WTC11 (cell line): ENCODE results near the gene ZNF362. TPM values are rescaled to one million over a fixed set of nuclear protein-coding genes. Genes with fewer than 3 reads are reported as not detected.

ENCODE experiments used
- ATAC-seq: fragments of 200-7000 bp; cut with Tn5 transposase; 2 replicates; pipeline ENCODE4 v1.10.0; 2021; ENCODE audit warnings: mild to moderate bottlenecking, moderate library complexity
- CTCF ChIA-PET: fragments of 300-600 bp; sonication (Branson Sonifier 250); formaldehyde crosslinking; loops from one replicate; lab custom pipeline; 2021; ENCODE audit warnings: antibody characterized with exemption; lab: Charles Lee
- POLR2A ChIA-PET: fragments of 350-600 bp; sonication (Branson Sonifier 250); formaldehyde crosslinking; loops from one replicate; lab custom pipeline; 2021; ENCODE audit warnings: antibody characterized with exemption; lab: Charles Lee
- DNase-seq: peaks from one replicate; pipeline ENCODE4 v3.0.0; 2021; ENCODE audit warnings: low spot score
- H3K27ac Mint-ChIP-seq: 2 replicates; pipeline ENCODE4 v1.8.0; 2021; ENCODE audit warnings: mixed read lengths
- H3K27me3 Mint-ChIP-seq: 2 replicates; pipeline ENCODE4 v1.8.0; 2021; ENCODE audit warnings: low read depth, mild to moderate bottlenecking, moderate library complexity, mixed read lengths
- H3K36me3 Mint-ChIP-seq: 2 replicates; pipeline ENCODE4 v1.8.0; 2021; ENCODE audit warnings: mixed read lengths
- H3K4me1 Mint-ChIP-seq: 2 replicates; pipeline ENCODE4 v1.8.0; 2022; ENCODE audit warnings: mixed read lengths
- H3K4me3 Mint-ChIP-seq: 2 replicates; pipeline ENCODE4 v1.8.0; 2021; ENCODE audit warnings: mild to moderate bottlenecking, moderate library complexity, mixed read lengths
- H3K9me3 Mint-ChIP-seq: 2 replicates; pipeline ENCODE4 v1.8.0; 2021; ENCODE audit warnings: mixed read lengths
- CBFB ChIP-seq: sonication (generic); formaldehyde crosslinking; IDR thresholded peaks from 2 replicates; pipeline ENCODE4 v1.8.1; 2022; ENCODE audit warnings: mild to moderate bottlenecking, low read depth, missing genetic modification reagents
- ESRRA ChIP-seq: sonication (generic); formaldehyde crosslinking; IDR thresholded peaks from 2 replicates; pipeline ENCODE4 v1.8.1; 2022; ENCODE audit warnings: mild to moderate bottlenecking, missing genetic modification reagents, borderline replicate concordance
- FOXJ3 ChIP-seq: sonication (generic); formaldehyde crosslinking; IDR thresholded peaks from 2 replicates; pipeline ENCODE4 v1.9.0; 2021; ENCODE audit warnings: missing genetic modification reagents, mild to moderate bottlenecking, borderline replicate concordance
- FOXP1 ChIP-seq: sonication (generic); formaldehyde crosslinking; IDR thresholded peaks from 2 replicates; pipeline ENCODE4 v1.8.0; 2022; ENCODE audit warnings: missing genetic modification reagents, mild to moderate bottlenecking, moderate library complexity, borderline replicate concordance
- GRHL2 ChIP-seq: fragments of 250-450 bp; sonication (Bioruptor Pico); IDR thresholded peaks from 2 replicates; pipeline ENCODE4 v1.8.0; 2022; ENCODE audit warnings: mild to moderate bottlenecking, moderate library complexity; ENCODE audit not compliant: insufficient replicate concordance, severe bottlenecking
- NFE2L1 ChIP-seq: sonication (generic); formaldehyde crosslinking; IDR thresholded peaks from 2 replicates; pipeline ENCODE4 v1.8.1; 2023; ENCODE audit warnings: missing genetic modification reagents
- NR1H2 ChIP-seq: sonication (generic); formaldehyde crosslinking; IDR thresholded peaks from 2 replicates; pipeline ENCODE4 v1.9.0; 2021; ENCODE audit warnings: mild to moderate bottlenecking, moderate library complexity, missing genetic modification reagents
- RELA ChIP-seq: sonication (generic); formaldehyde crosslinking; IDR thresholded peaks from 2 replicates; pipeline ENCODE4 v1.8.1; 2022; ENCODE audit warnings: missing genetic modification reagents, mild to moderate bottlenecking, borderline replicate concordance
- TP53 ChIP-seq: sonication (generic); formaldehyde crosslinking; IDR thresholded peaks from 2 replicates; pipeline ENCODE4 v1.8.1; 2023; ENCODE audit warnings: mild to moderate bottlenecking, missing genetic modification reagents
- ZNF232 ChIP-seq: sonication (generic); formaldehyde crosslinking; IDR thresholded peaks from 2 replicates; pipeline ENCODE4 v1.8.0; 2022; ENCODE audit warnings: mild to moderate bottlenecking, missing genetic modification reagents
- ZNF263 ChIP-seq: sonication (generic); formaldehyde crosslinking; IDR thresholded peaks from 2 replicates; pipeline ENCODE4 v1.8.1; 2022; ENCODE audit warnings: low read depth, mild to moderate bottlenecking, moderate library complexity, missing genetic modification reagents
- ZNF416 ChIP-seq: fragments of 250-450 bp; sonication (Bioruptor Pico); IDR thresholded peaks from 2 replicates; pipeline ENCODE4 v1.9.0; 2021; ENCODE audit warnings: mild to moderate bottlenecking, inconsistent platforms
- total RNA-seq: library from RNA; stranded (reverse); gene quantifications from 3 replicates; pipeline ENCODE4 v1.2.3, GENCODE V29; 2021
- TF ChIP-seq, protein P1 (sequence below): sonication (generic); formaldehyde crosslinking; IDR thresholded peaks from 2 replicates; pipeline ENCODE4 v1.8.0; 2022; ENCODE audit warnings: mild to moderate bottlenecking, missing genetic modification reagents
- TF ChIP-seq, protein P2 (sequence below): sonication (generic); formaldehyde crosslinking; IDR thresholded peaks from 2 replicates; pipeline ENCODE4 v1.8.1; 2023; ENCODE audit warnings: mild to moderate bottlenecking, missing genetic modification reagents, moderate library complexity
- TF ChIP-seq, protein P3 (sequence below): sonication (generic); formaldehyde crosslinking; IDR thresholded peaks from 2 replicates; pipeline ENCODE4 v1.8.0; 2023; ENCODE audit warnings: missing genetic modification reagents
- TF ChIP-seq, protein P4 (sequence below): sonication (generic); formaldehyde crosslinking; IDR thresholded peaks from 2 replicates; pipeline ENCODE4 v1.8.0; 2023; ENCODE audit warnings: missing genetic modification reagents, mild to moderate bottlenecking, borderline replicate concordance
- TF ChIP-seq, protein P5 (sequence below): sonication (generic); formaldehyde crosslinking; IDR thresholded peaks from 2 replicates; pipeline ENCODE4 v1.8.0; 2022; ENCODE audit warnings: mild to moderate bottlenecking, missing genetic modification reagents
- TF ChIP-seq, protein P6 (sequence below): fragments of 250-450 bp; sonication (Bioruptor Pico); IDR thresholded peaks from 2 replicates; pipeline ENCODE4 v1.8.0; 2021; ENCODE audit warnings: mild to moderate bottlenecking
- TF ChIP-seq, protein P7 (sequence below): sonication (generic); formaldehyde crosslinking; conservative IDR thresholded peaks from 2 replicates; pipeline ENCODE4 v1.8.1; 2023; ENCODE audit warnings: mild to moderate bottlenecking, low read depth, missing genetic modification reagents, moderate library complexity

Gene ZNF362
- total RNA-seq, 1 experiment from 2014 or later, result 24.2 TPM

DNA sequence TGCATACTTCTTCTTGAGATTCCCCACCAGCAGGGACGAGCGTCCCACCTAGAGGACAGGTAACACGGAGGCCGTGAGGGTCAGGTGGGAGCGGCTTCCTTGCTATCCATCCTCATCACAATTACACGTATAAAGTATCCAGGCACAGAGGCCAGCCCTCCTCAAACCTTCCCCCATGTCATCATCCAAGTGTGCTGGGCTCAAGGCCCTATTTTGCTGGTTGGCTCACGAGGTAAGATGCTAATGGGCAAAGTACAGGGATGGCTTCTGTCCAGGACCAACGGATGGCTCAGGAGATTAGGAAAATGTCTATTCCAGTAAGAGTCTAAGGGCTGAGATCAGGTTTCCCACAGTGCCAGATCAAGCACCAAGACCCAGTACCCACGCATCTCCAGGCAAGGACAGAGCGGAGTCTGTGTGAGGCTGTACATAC is 76.1 kb downstream of the ZNF362 start:
- ATAC-seq, result no peak
- POLR2A ChIA-PET, result no interaction called here
- TF ChIP-seq, protein P1, sequence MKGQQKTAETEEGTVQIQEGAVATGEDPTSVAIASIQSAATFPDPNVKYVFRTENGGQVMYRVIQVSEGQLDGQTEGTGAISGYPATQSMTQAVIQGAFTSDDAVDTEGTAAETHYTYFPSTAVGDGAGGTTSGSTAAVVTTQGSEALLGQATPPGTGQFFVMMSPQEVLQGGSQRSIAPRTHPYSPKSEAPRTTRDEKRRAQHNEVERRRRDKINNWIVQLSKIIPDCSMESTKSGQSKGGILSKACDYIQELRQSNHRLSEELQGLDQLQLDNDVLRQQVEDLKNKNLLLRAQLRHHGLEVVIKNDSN, result no peak
- no peak for TF ChIP-seq TP53
- TF ChIP-seq, protein P2, sequence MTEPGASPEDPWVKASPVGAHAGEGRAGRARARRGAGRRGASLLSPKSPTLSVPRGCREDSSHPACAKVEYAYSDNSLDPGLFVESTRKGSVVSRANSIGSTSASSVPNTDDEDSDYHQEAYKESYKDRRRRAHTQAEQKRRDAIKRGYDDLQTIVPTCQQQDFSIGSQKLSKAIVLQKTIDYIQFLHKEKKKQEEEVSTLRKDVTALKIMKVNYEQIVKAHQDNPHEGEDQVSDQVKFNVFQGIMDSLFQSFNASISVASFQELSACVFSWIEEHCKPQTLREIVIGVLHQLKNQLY (CRISPR knock-in tag), result no peak
- no peak for TF ChIP-seq ZNF416 (CRISPR knock-in tag)
- no peak for TF ChIP-seq NR1H2 (CRISPR knock-in tag)
- TF ChIP-seq, protein P3, sequence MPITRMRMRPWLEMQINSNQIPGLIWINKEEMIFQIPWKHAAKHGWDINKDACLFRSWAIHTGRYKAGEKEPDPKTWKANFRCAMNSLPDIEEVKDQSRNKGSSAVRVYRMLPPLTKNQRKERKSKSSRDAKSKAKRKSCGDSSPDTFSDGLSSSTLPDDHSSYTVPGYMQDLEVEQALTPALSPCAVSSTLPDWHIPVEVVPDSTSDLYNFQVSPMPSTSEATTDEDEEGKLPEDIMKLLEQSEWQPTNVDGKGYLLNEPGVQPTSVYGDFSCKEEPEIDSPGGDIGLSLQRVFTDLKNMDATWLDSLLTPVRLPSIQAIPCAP (CRISPR knock-in tag), result no peak
- no peak for TF ChIP-seq ZNF263 (CRISPR knock-in tag)
- TF ChIP-seq CBFB (CRISPR knock-in tag), result no peak
- Mint-ChIP-seq H3K4me1 (peaks cover 3% of the 10 kb centered on the region; the same call in 1 of the 2 replicates), H3K9me3 (no peaks in the 10 kb centered on the region), H3K27me3 (peaks cover 12% of the 10 kb centered on the region; the same call in 1 of the 2 replicates), H3K27ac (no peak overlapping the region), H3K4me3 (no peak overlapping the region), H3K36me3 (no peaks in the 10 kb centered on the region)
- CTCF ChIA-PET, result interaction anchor here (1.1 kb wide), 1 partner anchor 10 kb away, joined by 4 read pairs; no protein-coding TSS in a partner anchor
- DNase-seq, result no peak

DNA sequence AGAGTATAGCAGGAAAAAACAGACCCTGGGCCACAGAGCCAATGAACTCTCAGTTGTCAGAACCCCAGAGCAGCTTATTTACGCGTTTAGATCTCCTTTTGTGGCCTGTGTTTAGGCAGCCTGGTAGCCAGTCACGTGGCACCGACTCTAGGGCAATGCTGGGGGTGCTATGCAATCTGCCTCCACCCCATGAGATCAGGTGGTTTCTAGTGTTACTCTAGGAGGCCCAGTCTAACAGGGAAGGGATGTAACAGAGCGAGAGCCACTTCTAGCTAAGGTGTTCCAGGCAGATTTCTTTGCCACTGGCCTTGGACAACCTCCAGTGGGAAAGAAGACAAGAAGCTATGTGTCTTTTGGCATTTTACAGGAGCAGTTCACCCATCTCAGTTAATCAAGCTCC is 76.6 kb downstream of the ZNF362 start:
- Mint-ChIP-seq H3K4me1 (peaks cover 8% of the 10 kb centered on the region), H3K27ac (no peak overlapping the region), H3K4me3 (no peak overlapping the region), H3K27me3 (peaks cover 17% of the 10 kb centered on the region; the same call in 1 of the 2 replicates), H3K36me3 (no peaks in the 10 kb centered on the region), H3K9me3 (no peaks in the 10 kb centered on the region)
- ATAC-seq (no peak), DNase-seq (no peak)
- TF ChIP-seq FOXJ3 (no peak), RELA (CRISPR knock-in tag) (no peak), FOXP1 (CRISPR knock-in tag) (no peak), GRHL2 (CRISPR knock-in tag) (no peak), ZNF263 (CRISPR knock-in tag) (no peak), ZNF232 (no peak), NR1H2 (CRISPR knock-in tag) (no peak), NFE2L1 (CRISPR knock-in tag) (no peak), ESRRA (CRISPR knock-in tag) (no peak)
- TF ChIP-seq, protein P4, sequence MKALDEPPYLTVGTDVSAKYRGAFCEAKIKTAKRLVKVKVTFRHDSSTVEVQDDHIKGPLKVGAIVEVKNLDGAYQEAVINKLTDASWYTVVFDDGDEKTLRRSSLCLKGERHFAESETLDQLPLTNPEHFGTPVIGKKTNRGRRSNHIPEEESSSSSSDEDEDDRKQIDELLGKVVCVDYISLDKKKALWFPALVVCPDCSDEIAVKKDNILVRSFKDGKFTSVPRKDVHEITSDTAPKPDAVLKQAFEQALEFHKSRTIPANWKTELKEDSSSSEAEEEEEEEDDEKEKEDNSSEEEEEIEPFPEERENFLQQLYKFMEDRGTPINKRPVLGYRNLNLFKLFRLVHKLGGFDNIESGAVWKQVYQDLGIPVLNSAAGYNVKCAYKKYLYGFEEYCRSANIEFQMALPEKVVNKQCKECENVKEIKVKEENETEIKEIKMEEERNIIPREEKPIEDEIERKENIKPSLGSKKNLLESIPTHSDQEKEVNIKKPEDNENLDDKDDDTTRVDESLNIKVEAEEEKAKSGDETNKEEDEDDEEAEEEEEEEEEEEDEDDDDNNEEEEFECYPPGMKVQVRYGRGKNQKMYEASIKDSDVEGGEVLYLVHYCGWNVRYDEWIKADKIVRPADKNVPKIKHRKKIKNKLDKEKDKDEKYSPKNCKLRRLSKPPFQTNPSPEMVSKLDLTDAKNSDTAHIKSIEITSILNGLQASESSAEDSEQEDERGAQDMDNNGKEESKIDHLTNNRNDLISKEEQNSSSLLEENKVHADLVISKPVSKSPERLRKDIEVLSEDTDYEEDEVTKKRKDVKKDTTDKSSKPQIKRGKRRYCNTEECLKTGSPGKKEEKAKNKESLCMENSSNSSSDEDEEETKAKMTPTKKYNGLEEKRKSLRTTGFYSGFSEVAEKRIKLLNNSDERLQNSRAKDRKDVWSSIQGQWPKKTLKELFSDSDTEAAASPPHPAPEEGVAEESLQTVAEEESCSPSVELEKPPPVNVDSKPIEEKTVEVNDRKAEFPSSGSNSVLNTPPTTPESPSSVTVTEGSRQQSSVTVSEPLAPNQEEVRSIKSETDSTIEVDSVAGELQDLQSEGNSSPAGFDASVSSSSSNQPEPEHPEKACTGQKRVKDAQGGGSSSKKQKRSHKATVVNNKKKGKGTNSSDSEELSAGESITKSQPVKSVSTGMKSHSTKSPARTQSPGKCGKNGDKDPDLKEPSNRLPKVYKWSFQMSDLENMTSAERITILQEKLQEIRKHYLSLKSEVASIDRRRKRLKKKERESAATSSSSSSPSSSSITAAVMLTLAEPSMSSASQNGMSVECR (CRISPR knock-in tag), result no peak
- TF ChIP-seq, protein P5, sequence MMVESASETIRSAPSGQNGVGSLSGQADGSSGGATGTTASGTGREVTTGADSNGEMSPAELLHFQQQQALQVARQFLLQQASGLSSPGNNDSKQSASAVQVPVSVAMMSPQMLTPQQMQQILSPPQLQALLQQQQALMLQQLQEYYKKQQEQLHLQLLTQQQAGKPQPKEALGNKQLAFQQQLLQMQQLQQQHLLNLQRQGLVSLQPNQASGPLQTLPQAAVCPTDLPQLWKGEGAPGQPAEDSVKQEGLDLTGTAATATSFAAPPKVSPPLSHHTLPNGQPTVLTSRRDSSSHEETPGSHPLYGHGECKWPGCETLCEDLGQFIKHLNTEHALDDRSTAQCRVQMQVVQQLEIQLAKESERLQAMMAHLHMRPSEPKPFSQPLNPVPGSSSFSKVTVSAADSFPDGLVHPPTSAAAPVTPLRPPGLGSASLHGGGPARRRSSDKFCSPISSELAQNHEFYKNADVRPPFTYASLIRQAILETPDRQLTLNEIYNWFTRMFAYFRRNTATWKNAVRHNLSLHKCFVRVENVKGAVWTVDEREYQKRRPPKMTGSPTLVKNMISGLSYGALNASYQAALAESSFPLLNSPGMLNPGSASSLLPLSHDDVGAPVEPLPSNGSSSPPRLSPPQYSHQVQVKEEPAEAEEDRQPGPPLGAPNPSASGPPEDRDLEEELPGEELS (CRISPR knock-in tag), result no peak
- TF ChIP-seq, protein P6, sequence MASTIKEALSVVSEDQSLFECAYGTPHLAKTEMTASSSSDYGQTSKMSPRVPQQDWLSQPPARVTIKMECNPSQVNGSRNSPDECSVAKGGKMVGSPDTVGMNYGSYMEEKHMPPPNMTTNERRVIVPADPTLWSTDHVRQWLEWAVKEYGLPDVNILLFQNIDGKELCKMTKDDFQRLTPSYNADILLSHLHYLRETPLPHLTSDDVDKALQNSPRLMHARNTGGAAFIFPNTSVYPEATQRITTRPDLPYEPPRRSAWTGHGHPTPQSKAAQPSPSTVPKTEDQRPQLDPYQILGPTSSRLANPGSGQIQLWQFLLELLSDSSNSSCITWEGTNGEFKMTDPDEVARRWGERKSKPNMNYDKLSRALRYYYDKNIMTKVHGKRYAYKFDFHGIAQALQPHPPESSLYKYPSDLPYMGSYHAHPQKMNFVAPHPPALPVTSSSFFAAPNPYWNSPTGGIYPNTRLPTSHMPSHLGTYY (CRISPR knock-in tag), result no peak
- TF ChIP-seq, protein P7, sequence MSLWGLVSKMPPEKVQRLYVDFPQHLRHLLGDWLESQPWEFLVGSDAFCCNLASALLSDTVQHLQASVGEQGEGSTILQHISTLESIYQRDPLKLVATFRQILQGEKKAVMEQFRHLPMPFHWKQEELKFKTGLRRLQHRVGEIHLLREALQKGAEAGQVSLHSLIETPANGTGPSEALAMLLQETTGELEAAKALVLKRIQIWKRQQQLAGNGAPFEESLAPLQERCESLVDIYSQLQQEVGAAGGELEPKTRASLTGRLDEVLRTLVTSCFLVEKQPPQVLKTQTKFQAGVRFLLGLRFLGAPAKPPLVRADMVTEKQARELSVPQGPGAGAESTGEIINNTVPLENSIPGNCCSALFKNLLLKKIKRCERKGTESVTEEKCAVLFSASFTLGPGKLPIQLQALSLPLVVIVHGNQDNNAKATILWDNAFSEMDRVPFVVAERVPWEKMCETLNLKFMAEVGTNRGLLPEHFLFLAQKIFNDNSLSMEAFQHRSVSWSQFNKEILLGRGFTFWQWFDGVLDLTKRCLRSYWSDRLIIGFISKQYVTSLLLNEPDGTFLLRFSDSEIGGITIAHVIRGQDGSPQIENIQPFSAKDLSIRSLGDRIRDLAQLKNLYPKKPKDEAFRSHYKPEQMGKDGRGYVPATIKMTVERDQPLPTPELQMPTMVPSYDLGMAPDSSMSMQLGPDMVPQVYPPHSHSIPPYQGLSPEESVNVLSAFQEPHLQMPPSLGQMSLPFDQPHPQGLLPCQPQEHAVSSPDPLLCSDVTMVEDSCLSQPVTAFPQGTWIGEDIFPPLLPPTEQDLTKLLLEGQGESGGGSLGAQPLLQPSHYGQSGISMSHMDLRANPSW (CRISPR knock-in tag), result no peak
- POLR2A ChIA-PET, result no interaction called here
- CTCF ChIA-PET, result interaction anchor here (1.1 kb wide), 1 partner anchor 37 kb away, joined by 4 read pairs; no protein-coding TSS in a partner anchor
